HepG2 (cell line): ENCODE data around the gene MAN1A1. TPM values are rescaled to one million over a fixed set of nuclear protein-coding genes. Genes with fewer than 3 reads are reported as not detected.

Experiments used
- GZF1 ChIP-seq: sonication (generic); formaldehyde crosslinking; IDR thresholded peaks from 2 replicates; pipeline ENCODE4 v1.5.1; 2020; ENCODE audit warnings: mild to moderate bottlenecking, missing genetic modification reagents
- HNRNPUL1 ChIP-seq: fragments of 200-400 bp; formaldehyde crosslinking; IDR thresholded peaks from 2 replicates; pipeline ENCODE4 v1.6.1; 2017; ENCODE audit warnings: low read depth, mild to moderate bottlenecking, low read length, moderate library complexity
- MYC ChIP-seq: sonication (generic); formaldehyde crosslinking; IDR thresholded peaks from 2 replicates; pipeline ENCODE4 v1.9.0; 2021; ENCODE audit warnings: missing genetic modification reagents, borderline replicate concordance
- ONECUT2 ChIP-seq: sonication (generic); formaldehyde crosslinking; IDR thresholded peaks from 2 replicates; pipeline ENCODE4 v1.4.0; 2020; ENCODE audit warnings: missing genetic modification reagents
- PAX8 ChIP-seq: sonication (generic); formaldehyde crosslinking; IDR thresholded peaks from 2 replicates; pipeline ENCODE4 v1.8.0; 2022; ENCODE audit warnings: mild to moderate bottlenecking, missing genetic modification reagents, borderline replicate concordance
- PCBP2 ChIP-seq: fragments of 200-400 bp; formaldehyde crosslinking; optimal IDR thresholded peaks from 2 replicates; pipeline ENCODE3; 2018; ENCODE audit warnings: low read length, low read depth; ENCODE audit not compliant: poor library complexity, severe bottlenecking
- SP2 ChIP-seq: sonication (generic); formaldehyde crosslinking; IDR thresholded peaks from 2 replicates; pipeline ENCODE4 v1.5.1; 2020; ENCODE audit warnings: mild to moderate bottlenecking, missing genetic modification reagents
- ZBTB42 ChIP-seq: sonication (generic); formaldehyde crosslinking; IDR thresholded peaks from 2 replicates; pipeline ENCODE4 v1.5.0; 2020; ENCODE audit warnings: mild to moderate bottlenecking, missing genetic modification reagents
- ZNF224 ChIP-seq: sonication (generic); formaldehyde crosslinking; IDR thresholded peaks from 2 replicates; pipeline ENCODE4 v1.5.0; 2020; ENCODE audit warnings: mild to moderate bottlenecking, missing genetic modification reagents
- ZNF33B ChIP-seq: sonication (generic); formaldehyde crosslinking; IDR thresholded peaks from 2 replicates; pipeline ENCODE4 v1.5.1; 2020; ENCODE audit warnings: mild to moderate bottlenecking, missing genetic modification reagents
- ZNF670 ChIP-seq: sonication (generic); formaldehyde crosslinking; IDR thresholded peaks from 2 replicates; pipeline ENCODE4 v1.8.0; 2022; ENCODE audit warnings: mild to moderate bottlenecking, missing genetic modification reagents, borderline replicate concordance
- polyA plus RNA-seq, 8 experiments: library from polyadenylated mRNA; depleted of rRNA in 3 of 8; stranded (reverse) in 7 of 8; unstranded in 1 of 8; fragments of >200 nt; fragmentation: Illumina TruSeq in 4 of 8; extraction: Trizol in 4 of 8; gene quantifications; 2 replicates each; pipeline versions ENCODE4 v1.2.1 to v1.2.3, GENCODE V29; 2011 to 2016; ENCODE audit warnings: low read depth in 4 of 8, missing spikeins in 1 of 8, mixed read lengths in 1 of 8; ENCODE audit not compliant: insufficient read depth in 1 of 8
- total RNA-seq, 5 experiments: library from RNA; depleted of rRNA; stranded (reverse); fragments of >200 nt; fragmentation: Illumina TruSeq; extraction: Trizol; gene quantifications; 2 replicates each; pipeline ENCODE4 v1.2.3, GENCODE V29; 2016; ENCODE audit warnings: low read depth in 1 of 5
- TF ChIP-seq, protein P1 (sequence below): sonication (generic); formaldehyde crosslinking; IDR thresholded peaks from 2 replicates; pipeline ENCODE4 v1.5.0; 2020; ENCODE audit warnings: mild to moderate bottlenecking, missing genetic modification reagents
- TF ChIP-seq, protein P2 (sequence below): sonication (generic); formaldehyde crosslinking; IDR thresholded peaks from 2 replicates; pipeline ENCODE4 v1.8.0; 2022; ENCODE audit warnings: mild to moderate bottlenecking, missing genetic modification reagents, borderline replicate concordance
- TF ChIP-seq, protein P3 (sequence below): sonication (generic); formaldehyde crosslinking; IDR thresholded peaks from 2 replicates; pipeline ENCODE4 v1.4.0; 2020; ENCODE audit warnings: missing genetic modification reagents
- TF ChIP-seq, protein P4 (sequence below): sonication (generic); formaldehyde crosslinking; IDR thresholded peaks from 2 replicates; pipeline ENCODE4 v1.8.1; 2023; ENCODE audit warnings: missing genetic modification reagents, mild to moderate bottlenecking, borderline replicate concordance
- TF ChIP-seq, protein P5 (sequence below): IDR thresholded peaks from 2 replicates; pipeline ENCODE4 v1.6.1; 2016
- TF ChIP-seq, protein P6 (sequence below): sonication (generic); formaldehyde crosslinking; IDR thresholded peaks from 2 replicates; pipeline ENCODE4 v1.4.0; 2020; ENCODE audit warnings: missing genetic modification reagents

The MAN1A1 gene
- total and polyA plus RNA-seq, 2 of the 13 experiments (the other 11 are each of a cell fraction or from before 2014, with no cell fraction given) = 156 to 236 TPM

DNA sequence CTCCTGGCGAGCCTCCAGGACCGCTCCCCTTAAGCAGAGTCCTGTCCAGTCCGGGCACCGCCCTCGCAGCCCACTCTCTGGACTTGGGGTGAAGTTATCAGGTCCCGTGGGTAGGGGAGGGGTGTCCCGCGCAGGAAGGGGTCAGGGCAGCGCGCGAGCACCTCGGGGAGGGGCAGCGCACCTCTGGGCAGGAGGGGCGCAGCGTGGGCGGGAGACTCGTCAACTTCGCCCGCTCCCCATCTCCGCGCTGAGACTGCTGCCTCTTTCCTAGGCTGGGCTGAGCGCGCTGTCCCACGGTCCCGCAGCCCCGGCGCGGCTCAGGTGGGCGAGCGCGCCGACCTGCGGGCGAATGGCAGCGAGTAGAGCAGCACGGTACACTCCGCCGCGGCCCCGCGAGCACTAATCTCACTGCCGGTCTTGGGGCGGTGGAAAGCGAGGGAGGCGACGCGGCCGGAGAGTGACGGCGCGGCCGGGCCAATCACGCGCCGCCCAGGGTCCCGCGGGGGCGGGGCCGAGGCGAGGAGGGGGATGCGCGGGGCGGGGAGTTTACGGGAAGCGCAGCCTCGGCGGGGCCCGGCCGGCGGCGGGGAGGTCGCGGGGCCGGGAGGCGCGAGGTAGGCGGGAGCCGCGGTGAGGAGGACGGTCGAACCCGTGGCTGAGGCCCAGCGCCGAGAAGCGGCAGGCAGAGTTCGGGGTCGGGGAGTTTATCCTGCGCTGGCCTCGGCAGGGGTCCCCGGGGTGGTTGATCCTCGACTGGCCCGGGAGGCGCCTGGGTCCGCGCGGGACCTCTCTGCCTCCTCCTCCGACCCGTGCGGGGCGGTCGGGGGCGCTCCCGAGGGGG, at the start of gene MAN1A1 (continued):
- peak; percentile 81 for TF ChIP-seq MYC (CRISPR knock-in tag)
- TF ChIP-seq, protein P1, sequence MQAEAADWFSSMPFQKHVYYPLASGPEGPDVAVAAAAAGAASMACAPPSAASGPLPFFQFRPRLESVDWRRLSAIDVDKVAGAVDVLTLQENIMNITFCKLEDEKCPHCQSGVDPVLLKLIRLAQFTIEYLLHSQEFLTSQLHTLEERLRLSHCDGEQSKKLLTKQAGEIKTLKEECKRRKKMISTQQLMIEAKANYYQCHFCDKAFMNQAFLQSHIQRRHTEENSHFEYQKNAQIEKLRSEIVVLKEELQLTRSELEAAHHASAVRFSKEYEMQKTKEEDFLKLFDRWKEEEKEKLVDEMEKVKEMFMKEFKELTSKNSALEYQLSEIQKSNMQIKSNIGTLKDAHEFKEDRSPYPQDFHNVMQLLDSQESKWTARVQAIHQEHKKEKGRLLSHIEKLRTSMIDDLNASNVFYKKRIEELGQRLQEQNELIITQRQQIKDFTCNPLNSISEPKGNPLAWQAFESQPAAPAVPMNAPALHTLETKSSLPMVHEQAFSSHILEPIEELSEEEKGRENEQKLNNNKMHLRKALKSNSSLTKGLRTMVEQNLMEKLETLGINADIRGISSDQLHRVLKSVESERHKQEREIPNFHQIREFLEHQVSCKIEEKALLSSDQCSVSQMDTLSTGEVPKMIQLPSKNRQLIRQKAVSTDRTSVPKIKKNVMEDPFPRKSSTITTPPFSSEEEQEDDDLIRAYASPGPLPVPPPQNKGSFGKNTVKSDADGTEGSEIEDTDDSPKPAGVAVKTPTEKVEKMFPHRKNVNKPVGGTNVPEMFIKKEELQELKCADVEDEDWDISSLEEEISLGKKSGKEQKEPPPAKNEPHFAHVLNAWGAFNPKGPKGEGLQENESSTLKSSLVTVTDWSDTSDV = peak; percentile 44; the same call in 1 of the 2 replicates
- peak; percentile 64; the same call in 1 of the 2 replicates for TF ChIP-seq GZF1 (CRISPR knock-in tag)
- TF ChIP-seq ZNF670 (CRISPR knock-in tag) = peak; percentile 91; the same call in 1 of the 2 replicates
- TF ChIP-seq, protein P2, sequence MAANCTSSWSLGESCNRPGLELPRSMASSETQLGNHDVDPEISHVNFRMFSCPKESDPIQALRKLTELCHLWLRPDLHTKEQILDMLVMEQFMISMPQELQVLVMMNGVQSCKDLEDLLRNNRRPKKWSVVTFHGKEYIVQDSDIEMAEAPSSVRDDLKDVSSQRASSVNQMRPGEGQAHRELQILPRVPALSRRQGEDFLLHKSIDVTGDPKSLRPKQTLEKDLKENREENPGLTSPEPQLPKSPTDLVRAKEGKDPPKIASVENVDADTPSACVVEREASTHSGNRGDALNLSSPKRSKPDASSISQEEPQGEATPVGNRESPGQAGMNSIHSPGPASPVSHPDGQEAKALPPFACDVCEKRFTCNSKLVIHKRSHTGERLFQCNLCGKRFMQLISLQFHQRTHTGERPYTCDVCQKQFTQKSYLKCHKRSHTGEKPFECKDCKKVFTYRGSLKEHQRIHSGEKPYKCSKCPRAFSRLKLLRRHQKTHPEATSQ = no peak; the same call in 1 of the 2 replicates
- TF ChIP-seq ZBTB42 (CRISPR knock-in tag) = peak; percentile 59; the same call in 1 of the 2 replicates
- TF ChIP-seq, protein P3, sequence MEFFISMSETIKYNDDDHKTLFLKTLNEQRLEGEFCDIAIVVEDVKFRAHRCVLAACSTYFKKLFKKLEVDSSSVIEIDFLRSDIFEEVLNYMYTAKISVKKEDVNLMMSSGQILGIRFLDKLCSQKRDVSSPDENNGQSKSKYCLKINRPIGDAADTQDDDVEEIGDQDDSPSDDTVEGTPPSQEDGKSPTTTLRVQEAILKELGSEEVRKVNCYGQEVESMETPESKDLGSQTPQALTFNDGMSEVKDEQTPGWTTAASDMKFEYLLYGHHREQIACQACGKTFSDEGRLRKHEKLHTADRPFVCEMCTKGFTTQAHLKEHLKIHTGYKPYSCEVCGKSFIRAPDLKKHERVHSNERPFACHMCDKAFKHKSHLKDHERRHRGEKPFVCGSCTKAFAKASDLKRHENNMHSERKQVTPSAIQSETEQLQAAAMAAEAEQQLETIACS (CRISPR knock-in tag) = peak; percentile 72
- TF ChIP-seq HNRNPUL1 = no peak; the same call in 1 of the 2 replicates
- TF ChIP-seq ZNF33B = no peak
- TF ChIP-seq SP2 (CRISPR knock-in tag) = peak; percentile 92
- TF ChIP-seq, protein P4, sequence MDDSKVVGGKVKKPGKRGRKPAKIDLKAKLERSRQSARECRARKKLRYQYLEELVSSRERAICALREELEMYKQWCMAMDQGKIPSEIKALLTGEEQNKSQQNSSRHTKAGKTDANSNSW (CRISPR knock-in tag) = peak; percentile 33; the same call in 1 of the 2 replicates
- TF ChIP-seq, protein P5, sequence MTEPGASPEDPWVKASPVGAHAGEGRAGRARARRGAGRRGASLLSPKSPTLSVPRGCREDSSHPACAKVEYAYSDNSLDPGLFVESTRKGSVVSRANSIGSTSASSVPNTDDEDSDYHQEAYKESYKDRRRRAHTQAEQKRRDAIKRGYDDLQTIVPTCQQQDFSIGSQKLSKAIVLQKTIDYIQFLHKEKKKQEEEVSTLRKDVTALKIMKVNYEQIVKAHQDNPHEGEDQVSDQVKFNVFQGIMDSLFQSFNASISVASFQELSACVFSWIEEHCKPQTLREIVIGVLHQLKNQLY (CRISPR knock-in tag) = peak; percentile 67; the same call in 1 of the 2 replicates
- no peak for TF ChIP-seq PCBP2
- peak; percentile 77; the same call in 1 of the 2 replicates for TF ChIP-seq PAX8
- TF ChIP-seq, protein P6, sequence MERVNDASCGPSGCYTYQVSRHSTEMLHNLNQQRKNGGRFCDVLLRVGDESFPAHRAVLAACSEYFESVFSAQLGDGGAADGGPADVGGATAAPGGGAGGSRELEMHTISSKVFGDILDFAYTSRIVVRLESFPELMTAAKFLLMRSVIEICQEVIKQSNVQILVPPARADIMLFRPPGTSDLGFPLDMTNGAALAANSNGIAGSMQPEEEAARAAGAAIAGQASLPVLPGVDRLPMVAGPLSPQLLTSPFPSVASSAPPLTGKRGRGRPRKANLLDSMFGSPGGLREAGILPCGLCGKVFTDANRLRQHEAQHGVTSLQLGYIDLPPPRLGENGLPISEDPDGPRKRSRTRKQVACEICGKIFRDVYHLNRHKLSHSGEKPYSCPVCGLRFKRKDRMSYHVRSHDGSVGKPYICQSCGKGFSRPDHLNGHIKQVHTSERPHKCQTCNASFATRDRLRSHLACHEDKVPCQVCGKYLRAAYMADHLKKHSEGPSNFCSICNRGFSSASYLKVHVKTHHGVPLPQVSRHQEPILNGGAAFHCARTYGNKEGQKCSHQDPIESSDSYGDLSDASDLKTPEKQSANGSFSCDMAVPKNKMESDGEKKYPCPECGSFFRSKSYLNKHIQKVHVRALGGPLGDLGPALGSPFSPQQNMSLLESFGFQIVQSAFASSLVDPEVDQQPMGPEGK (CRISPR knock-in tag) = peak; percentile 88
- TF ChIP-seq ONECUT2 (CRISPR knock-in tag) = no peak
- no peak for TF ChIP-seq ZNF224 (CRISPR knock-in tag)
